Common myeloid progenitor, CD34-positive (primary cell): ENCODE results near the gene CXADR.

Source experiments
- CTCF ChIA-PET: fragments of 350-600 bp; sonication (Branson Sonifier 250); formaldehyde crosslinking; loops from one replicate; lab custom pipeline; 2021; ENCODE audit warnings: antibody characterized with exemption; lab: Charles Lee
- POLR2A ChIA-PET: fragments of 350-600 bp; sonication (Branson Sonifier 250); formaldehyde crosslinking; loops from one replicate; lab custom pipeline; 2021; ENCODE audit warnings: antibody characterized with exemption; lab: Charles Lee
- DNase-seq, 3 donors: peaks; one replicate each; pipeline versions ENCODE4 v3.0.0 to v3.0.0-alpha.2; 2013
- H3K27ac ChIP-seq, 2 experiments: 1 replicate in 1 of 2; 2 replicates in 1 of 2; pipeline ENCODE4 v1.7.0; 2013; ENCODE audit warnings: inconsistent platforms in 2 of 2, low read length in 2 of 2, mild to moderate bottlenecking in 2 of 2, low read depth in 1 of 2, moderate library complexity in 1 of 2; ENCODE audit not compliant: severe bottlenecking in 2 of 2, insufficient read depth in 1 of 2, poor library complexity in 1 of 2
- H3K27me3 ChIP-seq, 5 experiments: replicated peaks in 2 of 5; 1 replicate in 3 of 5; 2 replicates in 2 of 5; pipeline versions ENCODE4 v1.6.1 to v1.7.0; 2013; ENCODE audit warnings: low read length in 4 of 5, mild to moderate bottlenecking in 2 of 5, moderate library complexity in 2 of 5, inconsistent platforms in 1 of 5; ENCODE audit not compliant: insufficient read depth in 5 of 5, control insufficient read depth in 4 of 5
- H3K36me3 ChIP-seq, 4 experiments: 1 replicate in 2 of 4; 2 replicates in 2 of 4; pipeline versions ENCODE4 v1.6.1 to v1.7.0; 2013; ENCODE audit warnings: low read length in 3 of 4, control low read depth in 1 of 4, mild to moderate bottlenecking in 1 of 4; ENCODE audit not compliant: control insufficient read depth in 4 of 4, insufficient read depth in 4 of 4
- H3K4me1 ChIP-seq, 4 experiments: 1 replicate in 3 of 4; 2 replicates in 1 of 4; pipeline versions ENCODE4 v1.6.1 to v1.7.1; 2013; ENCODE audit warnings: low read length in 3 of 4, mild to moderate bottlenecking in 3 of 4, control low read depth in 1 of 4, inconsistent platforms in 1 of 4, moderate library complexity in 1 of 4; ENCODE audit not compliant: control insufficient read depth in 4 of 4, insufficient read depth in 4 of 4; ENCODE audit errors: control extremely low read depth in 1 of 4
- H3K4me3 ChIP-seq, 7 experiments: 1 replicate in 4 of 7; 2 replicates in 3 of 7; pipeline versions ENCODE4 v1.5.1 to v1.7.0; 2013; ENCODE audit warnings: mild to moderate bottlenecking in 7 of 7, low read length in 6 of 7, moderate library complexity in 6 of 7, inconsistent platforms in 2 of 7, low read depth in 2 of 7, control low read depth in 1 of 7; ENCODE audit not compliant: insufficient read depth in 4 of 7, control insufficient read depth in 1 of 7; ENCODE audit errors: extremely low read depth in 1 of 7
- H3K9me3 ChIP-seq, 5 experiments: 1 replicate in 4 of 5; 2 replicates in 1 of 5; pipeline versions ENCODE4 v1.6.1 to v1.7.1; 2013; ENCODE audit warnings: low read length in 4 of 5, mild to moderate bottlenecking in 2 of 5, inconsistent platforms in 1 of 5, low read depth in 1 of 5, moderate library complexity in 1 of 5; ENCODE audit not compliant: control insufficient read depth in 4 of 5, insufficient read depth in 2 of 5; ENCODE audit errors: control extremely low read depth in 1 of 5
- WGBS: methylation state at CpG from one replicate; pipeline ENCODE4 v1.1.5; 2013; ENCODE audit not compliant: insufficient coverage; 5-methylcytosine and 5-hydroxymethylcytosine counted together

CXADR gene

GRCh38 chr21:17527240-17527639, 14.4 kb downstream of the CXADR start:
- WGBS, result no CpG with 5 or more reads among the region's 2 CpGs
- ChIA-PET CTCF (interaction anchor here (2.0 kb wide), 1 partner anchor 58 kb away, joined by 6 read pairs; no protein-coding TSS in a partner anchor), POLR2A (no interaction called here)
- peaks cover 0 to 5% (median 0%) of the 10 kb centered on the region in 5 experiments for H3K27me3 ChIP-seq
- H3K27ac ChIP-seq, result no peak overlapping the region
- H3K36me3 ChIP-seq, result no peaks in the 10 kb centered on the region
- H3K4me1 ChIP-seq, result no peaks in the 10 kb centered on the region
- no peak for DNase-seq
- no peak overlapping the region for H3K4me3 ChIP-seq
- H3K9me3 ChIP-seq, result no peaks in the 10 kb centered on the region

GRCh38 chr21:17527711-17528110, 14.9 kb downstream of the CXADR start:
- DNase-seq, result no peak
- Histone ChIP-seq H3K4me3 (no peak overlapping the region), H3K36me3 (no peaks in the 10 kb centered on the region), H3K27me3 (peaks cover 0 to 5% (median 0%) of the 10 kb centered on the region in 5 experiments), H3K4me1 (no peaks in the 10 kb centered on the region), H3K27ac (no peak overlapping the region), H3K9me3 (no peaks in the 10 kb centered on the region)
- WGBS, result no CpG with 5 or more reads among the region's 5 CpGs
- ChIA-PET POLR2A (no interaction called here), CTCF (no interaction called here)

- Histone ChIP-seq H3K36me3 (no peaks in the 10 kb centered on the region), H3K4me3 (no peak overlapping the region), H3K9me3 (no peaks in the 10 kb centered on the region), H3K27me3 (peaks cover 0 to 5% (median 0%) of the 10 kb centered on the region in 5 experiments), H3K27ac (no peak overlapping the region), H3K4me1 (no peaks in the 10 kb centered on the region)
- WGBS, result no CpG with 5 or more reads among the region's 5 CpGs
- POLR2A ChIA-PET, result no interaction called here
- no peak for DNase-seq
- CTCF ChIA-PET, result no interaction called here
Measured at GRCh38 chr21:17529648-17530047, 16.8 kb downstream of the CXADR start.

GRCh38 chr21:17532292-17532691, 19.4 kb downstream of the CXADR start:
- no peak overlapping the region for H3K4me3 ChIP-seq
- H3K27me3 ChIP-seq, result no peaks in the 10 kb centered on the region
- no peaks in the 10 kb centered on the region for H3K36me3 ChIP-seq
- no peaks in the 10 kb centered on the region for H3K4me1 ChIP-seq
- POLR2A ChIA-PET, result no interaction called here
- CTCF ChIA-PET, result no interaction called here
- DNase-seq, result no peak
- WGBS, result 100% methylated on average over 1 of the region's 3 CpGs
- no peak overlapping the region for H3K27ac ChIP-seq
- no peaks in the 10 kb centered on the region for H3K9me3 ChIP-seq

GRCh38 chr21:17536381-17536780, 23.5 kb downstream of the CXADR start:
- no peak overlapping the region for H3K4me3 ChIP-seq
- ChIA-PET CTCF (interaction anchor here (1.6 to 1.7 kb wide), 2 partner anchors 22 to 83 kb away, joined by 4 read pairs; no protein-coding TSS in a partner anchor), POLR2A (no interaction called here)
- H3K36me3 ChIP-seq, result no peaks in the 10 kb centered on the region
- peaks cover 0 to 2% (median 0%) of the 10 kb centered on the region in 5 experiments for H3K27me3 ChIP-seq
- WGBS, result 47% methylated on average over 3 of the region's 3 CpGs
- no peak for DNase-seq
- no peak overlapping the region for H3K27ac ChIP-seq
- H3K9me3 ChIP-seq, result no peaks in the 10 kb centered on the region
- H3K4me1 ChIP-seq, result no peaks in the 10 kb centered on the region

- Histone ChIP-seq H3K36me3 (no peaks in the 10 kb centered on the region), H3K4me3 (no peak overlapping the region), H3K4me1 (no peaks in the 10 kb centered on the region), H3K27me3 (peaks cover 0 to 2% (median 0%) of the 10 kb centered on the region in 5 experiments), H3K9me3 (no peaks in the 10 kb centered on the region), H3K27ac (no peak overlapping the region)
- 67% methylated on average over 2 of the region's 2 CpGs for whole genome bisulfite sequencing
- DNase-seq, result peak in 2 of 3 donors; percentile 18 to 50
- ChIA-PET CTCF (no interaction called here), POLR2A (no interaction called here)
Measured at GRCh38 chr21:17537299-17537698, 24.5 kb downstream of the CXADR start.

GRCh38 chr21:17538576-17538975, 25.7 kb downstream of the CXADR start:
- Histone ChIP-seq H3K4me3 (no peak overlapping the region), H3K27ac (no peak overlapping the region), H3K4me1 (no peaks in the 10 kb centered on the region), H3K9me3 (no peaks in the 10 kb centered on the region), H3K36me3 (no peaks in the 10 kb centered on the region), H3K27me3 (peaks cover 0 to 2% (median 0%) of the 10 kb centered on the region in 5 experiments)
- no peak for DNase-seq
- CTCF ChIA-PET, result no interaction called here
- POLR2A ChIA-PET, result no interaction called here
- 100% methylated on average over 1 of the region's 2 CpGs for WGBS
